Erythroblast (primary cell): ENCODE data around the gene RAB6B.

Experiments used
- DNase-seq, 2 experiments: peaks; one replicate each; lab custom pipeline; 2025; lab: John Stamatoyannopoulos, UW
- GATA1 ChIP-seq: IDR thresholded peaks from 2 replicates; pipeline ENCODE4 v1.6.1; 2011; ENCODE audit warnings: low read depth, mild to moderate bottlenecking, control low read depth, low read length, moderate library complexity
- POLR2A ChIP-seq: IDR thresholded peaks from 2 replicates; pipeline ENCODE4 v1.6.1; 2011; ENCODE audit warnings: mild to moderate bottlenecking, low read length

Gene RAB6B

GRCh38 chr3:133894353-133895207, 1.1 kb downstream of the RAB6B start:
- TF ChIP-seq POLR2A (peak; percentile 26), GATA1 (no peak)
- DNase-seq, result peak; percentile 29 to 58

GRCh38 chr3:133893683-133894352, 1.9 kb downstream of the RAB6B start:
- TF ChIP-seq GATA1 (no peak), POLR2A (no peak)
- DNase-seq, result peak in 1 of 2 experiments; percentile 35

- DNase-seq, result peak; percentile 92 to 94
- TF ChIP-seq GATA1 (peak; percentile 86), POLR2A (peak; percentile 98)
Measured at GRCh38 chr3:133892541-133893231, 3.0 kb downstream of the RAB6B start.

- DNase-seq, result no peak
- no peak for TF ChIP-seq GATA1
- no peak for TF ChIP-seq POLR2A
Measured at GRCh38 chr3:133891662-133892378, 3.9 kb downstream of the RAB6B start.

- DNase-seq, result no peak
- TF ChIP-seq GATA1 (no peak), POLR2A (no peak)
Measured at GRCh38 chr3:133890972-133891644, 4.6 kb downstream of the RAB6B start.

GRCh38 chr3:133890037-133890436, 5.6 kb downstream of the RAB6B start:
- TF ChIP-seq GATA1 (no peak), POLR2A (no peak)
- no peak for DNase-seq

GRCh38 chr3:133888726-133889340, 6.8 kb downstream of the RAB6B start:
- DNase-seq, result no peak
- no peak for TF ChIP-seq POLR2A

- DNase-seq, result no peak
- no peak for TF ChIP-seq GATA1
- no peak for TF ChIP-seq POLR2A
Measured at GRCh38 chr3:133887803-133888703, 7.6 kb downstream of the RAB6B start.

- TF ChIP-seq POLR2A (no peak), GATA1 (no peak)
- no peak for DNase-seq
Measured at GRCh38 chr3:133887074-133887802, 8.4 kb downstream of the RAB6B start.

- DNase-seq, result no peak
Measured at GRCh38 chr3:133886031-133886722, 9.5 kb downstream of the RAB6B start.

More at GRCh38 chr3:133886031-133886722, 9.5 kb downstream of the RAB6B start:
- TF ChIP-seq GATA1 (no peak), POLR2A (no peak)
